ENCODE measurements around the gene SPATA6. TPM values are rescaled to one million over a fixed set of nuclear protein-coding genes. Genes with fewer than 3 reads are reported as not detected.
A peak's percentile ranks its signal among the peaks of the same experiment; 100 is the strongest.
"Not testable (repeated sequence)": the region's sequence is repeated elsewhere in the genome, so short reads cannot be mapped to it uniquely, and the experiment has no call there.

SPATA6 gene
- total RNA-seq, 2 donors from 2014 or later, result 12.2 to 23.2 TPM

- TF ChIP-seq POLR2AphosphoS5 (IDR thresholded peaks at IDR 0.05) (no peak), POLR2A (IDR thresholded peaks at IDR 0.05) (no peak), CTCF (IDR thresholded peaks at IDR 0.05) (no peak)
- WGBS, result 64% methylated on average over 7 of the region's 7 CpGs
- peaks cover 0 to 4% of the 10 kb centered on the region in 2 donors for H3K36me3 ChIP-seq
- H3K27ac ChIP-seq, result no peak overlapping the region
- no peak for DNase-seq (ENCODE audit: low spot score)
- H3K27me3 ChIP-seq (replicated peaks; ENCODE audit: insufficient read depth), result no peaks in the 10 kb centered on the region
- H3K4me1 ChIP-seq (replicated peaks), result no peaks in the 10 kb centered on the region
- no peaks in the 10 kb centered on the region for H3K9me3 ChIP-seq
- no peak overlapping the region for H3K4me3 ChIP-seq
- intact Hi-C loops (cut with DNase I), result no loop called here
Measured at GRCh38 chr1:48329486-48329885, 142.5 kb downstream of the SPATA6 start.

DNA sequence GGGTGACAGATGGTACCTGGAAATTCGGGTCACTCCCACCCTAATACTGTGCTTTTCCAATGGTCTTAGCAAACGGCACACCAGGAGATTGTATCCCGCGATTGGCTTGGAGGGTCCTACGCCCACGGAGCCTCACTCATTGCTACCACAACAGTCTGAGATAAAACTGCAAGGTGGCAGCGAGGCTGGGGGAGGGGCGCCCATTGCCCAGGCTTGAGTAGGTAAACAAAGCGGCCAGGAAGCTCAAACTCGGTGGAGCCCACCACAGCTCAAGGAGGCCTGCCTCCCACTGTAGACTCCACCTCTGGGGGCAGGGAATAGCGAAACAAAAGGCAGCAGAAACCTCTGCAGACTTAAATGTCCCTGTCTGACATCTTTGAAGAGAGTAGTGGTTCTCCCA lies 160.2 kb downstream of the SPATA6 start:
- 96% methylated on average over 11 of the region's 11 CpGs for WGBS

DNA sequence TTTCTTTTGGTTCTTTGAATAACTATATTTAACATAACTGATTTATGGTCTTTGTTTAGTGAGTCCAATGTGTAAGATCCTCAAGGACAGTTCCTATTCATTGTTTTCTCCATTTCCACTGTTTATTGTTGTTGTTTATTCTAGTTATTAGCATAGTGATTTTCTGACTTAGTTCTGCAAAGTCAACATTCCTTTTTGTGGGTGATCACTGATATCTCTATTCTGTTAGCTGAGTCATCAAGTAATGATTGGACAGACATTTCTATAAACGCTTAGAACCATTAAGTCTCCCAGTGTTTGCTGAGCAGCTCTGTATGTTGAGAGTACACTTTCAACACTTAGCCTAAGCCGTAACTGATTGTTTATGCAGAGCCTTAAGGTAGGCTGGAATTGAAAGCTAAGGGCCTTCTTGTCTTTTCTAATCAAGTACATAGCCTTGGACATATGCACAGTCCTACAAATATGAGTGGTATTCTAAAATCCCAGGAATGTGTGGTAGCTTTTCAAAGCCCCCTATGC lies 162.4 kb downstream of the SPATA6 start:
- no peak for TF ChIP-seq POLR2A (IDR thresholded peaks at IDR 0.05)
- no peak for TF ChIP-seq POLR2AphosphoS5 (IDR thresholded peaks at IDR 0.05)
- no peak for TF ChIP-seq CTCF (IDR thresholded peaks at IDR 0.05)
- Histone ChIP-seq H3K27me3 (replicated peaks; ENCODE audit: insufficient read depth) (no peaks in the 10 kb centered on the region), H3K27ac (no peak overlapping the region), H3K9me3 (no peaks in the 10 kb centered on the region), H3K4me3 (no peak overlapping the region), H3K36me3 (no peaks in the 10 kb centered on the region), H3K4me1 (replicated peaks) (no peaks in the 10 kb centered on the region)
- no peak for DNase-seq (ENCODE audit: low spot score)
- intact Hi-C loops (cut with DNase I), result no loop called here
- WGBS, result 52% methylated on average over 2 of the region's 2 CpGs

More for the DNA sequence above, 160.2 kb downstream of the SPATA6 start:
- intact Hi-C loops (cut with DNase I); H3K27me3 ChIP-seq (replicated peaks; ENCODE audit: insufficient read depth); H3K4me3 ChIP-seq; H3K27ac ChIP-seq; H3K4me1 ChIP-seq (replicated peaks); H3K36me3 ChIP-seq; DNase-seq (ENCODE audit: low spot score); H3K9me3 ChIP-seq: not testable (repeated sequence)

GRCh38 chr1:48302652-48303051 lies 169.4 kb downstream of the SPATA6 start:
- intact Hi-C loops (cut with DNase I), result no loop called here
- no peaks in the 10 kb centered on the region for H3K9me3 ChIP-seq

GRCh38 chr1:48294656-48295055 lies 177.3 kb downstream of the SPATA6 start:
- no peaks in the 10 kb centered on the region for H3K36me3 ChIP-seq
- intact Hi-C loops (cut with DNase I), result no loop called here
- H3K4me1 ChIP-seq (replicated peaks), result no peaks in the 10 kb centered on the region
- no peak overlapping the region for H3K27ac ChIP-seq
- no peaks in the 10 kb centered on the region for H3K27me3 ChIP-seq (replicated peaks; ENCODE audit: insufficient read depth)
- TF ChIP-seq POLR2A (IDR thresholded peaks at IDR 0.05), result no peak
- TF ChIP-seq CTCF (IDR thresholded peaks at IDR 0.05), result no peak
- TF ChIP-seq POLR2AphosphoS5 (IDR thresholded peaks at IDR 0.05), result no peak
- no peak overlapping the region for H3K4me3 ChIP-seq
- 38% methylated on average over 1 of the region's 1 CpG for WGBS
- no peak for DNase-seq (ENCODE audit: low spot score)
- H3K9me3 ChIP-seq, result no peaks in the 10 kb centered on the region

More at GRCh38 chr1:48302652-48303051, 169.4 kb downstream of the SPATA6 start:
- Histone ChIP-seq H3K36me3 (no peaks in the 10 kb centered on the region), H3K4me1 (replicated peaks) (no peaks in the 10 kb centered on the region), H3K27me3 (replicated peaks; ENCODE audit: insufficient read depth) (no peaks in the 10 kb centered on the region), H3K27ac (no peak overlapping the region), H3K4me3 (no peak overlapping the region)
- DNase-seq (ENCODE audit: low spot score), result peak; percentile 37
- TF ChIP-seq CTCF (IDR thresholded peaks at IDR 0.05) (no peak), POLR2AphosphoS5 (IDR thresholded peaks at IDR 0.05) (peak; percentile 79)

- H3K27me3 ChIP-seq (replicated peaks; ENCODE audit: insufficient read depth); H3K36me3 ChIP-seq; DNase-seq (ENCODE audit: low spot score); intact Hi-C loops (cut with DNase I); H3K27ac ChIP-seq; H3K4me3 ChIP-seq; H3K9me3 ChIP-seq; H3K4me1 ChIP-seq (replicated peaks): not testable (repeated sequence)
- 95% methylated on average over 6 of the region's 6 CpGs for WGBS
Measured at GRCh38 chr1:48294094-48294493, 177.9 kb downstream of the SPATA6 start.
